Peyer's patch (tissue), 4 donors: ENCODE results near the gene PLCB2.

ENCODE experiments used
- POLR2A ChIP-seq, 2 donors: fragments of 450-650 bp; IDR thresholded peaks; one replicate each; pipeline ENCODE4 v1.5.1; 2017; ENCODE audit warnings: antibody characterized with exemption in 2 of 2, mild to moderate bottlenecking in 2 of 2, moderate library complexity in 2 of 2
- TF ChIP-seq, protein P1 (sequence below), 6 experiments: fragments of 450-650 bp in 4 of 6; fragments of 200-600 bp in 2 of 6; sonication (generic) in 1 of 6; IDR thresholded peaks; one replicate each; pipeline ENCODE4 v1.5.1; 2017 to 2019; ENCODE audit warnings: antibody characterized with exemption in 6 of 6, mild to moderate bottlenecking in 3 of 6, moderate library complexity in 1 of 6

DNA sequence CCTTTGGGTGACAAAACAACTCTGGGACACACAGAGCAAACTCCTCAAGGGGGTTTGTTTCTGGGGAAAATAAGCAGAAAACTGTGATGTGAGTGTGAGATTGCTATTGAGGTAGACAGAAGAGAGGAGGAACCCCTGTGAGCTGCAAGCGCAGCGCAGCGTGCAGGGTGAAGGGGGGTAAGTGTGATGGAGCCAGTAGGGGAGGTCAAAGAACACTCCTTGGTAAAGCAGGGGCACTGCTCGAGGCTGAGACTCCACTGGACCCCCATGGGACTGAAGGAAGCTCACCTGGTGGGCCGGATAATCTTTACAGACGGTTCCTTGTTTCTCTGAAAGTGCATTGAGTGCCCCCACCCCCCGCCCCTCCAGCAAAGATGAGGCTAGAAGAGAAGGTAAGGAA, 23.3 kb upstream of the PLCB2 start:
- TF ChIP-seq POLR2A (IDR thresholded peaks at IDR 0.05) = no peak
- TF ChIP-seq, protein P1, sequence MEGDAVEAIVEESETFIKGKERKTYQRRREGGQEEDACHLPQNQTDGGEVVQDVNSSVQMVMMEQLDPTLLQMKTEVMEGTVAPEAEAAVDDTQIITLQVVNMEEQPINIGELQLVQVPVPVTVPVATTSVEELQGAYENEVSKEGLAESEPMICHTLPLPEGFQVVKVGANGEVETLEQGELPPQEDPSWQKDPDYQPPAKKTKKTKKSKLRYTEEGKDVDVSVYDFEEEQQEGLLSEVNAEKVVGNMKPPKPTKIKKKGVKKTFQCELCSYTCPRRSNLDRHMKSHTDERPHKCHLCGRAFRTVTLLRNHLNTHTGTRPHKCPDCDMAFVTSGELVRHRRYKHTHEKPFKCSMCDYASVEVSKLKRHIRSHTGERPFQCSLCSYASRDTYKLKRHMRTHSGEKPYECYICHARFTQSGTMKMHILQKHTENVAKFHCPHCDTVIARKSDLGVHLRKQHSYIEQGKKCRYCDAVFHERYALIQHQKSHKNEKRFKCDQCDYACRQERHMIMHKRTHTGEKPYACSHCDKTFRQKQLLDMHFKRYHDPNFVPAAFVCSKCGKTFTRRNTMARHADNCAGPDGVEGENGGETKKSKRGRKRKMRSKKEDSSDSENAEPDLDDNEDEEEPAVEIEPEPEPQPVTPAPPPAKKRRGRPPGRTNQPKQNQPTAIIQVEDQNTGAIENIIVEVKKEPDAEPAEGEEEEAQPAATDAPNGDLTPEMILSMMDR (IDR thresholded peaks at IDR 0.05) = no peak
